HepG2 (cell line): ENCODE data around the gene FAF1. TPM values are rescaled to one million over a fixed set of nuclear protein-coding genes. Genes with fewer than 3 reads are reported as not detected.
A peak's percentile ranks its signal among the peaks of the same experiment; 100 is the strongest.

Experiments
- GATAD1 ChIP-seq: IDR thresholded peaks from 2 replicates; pipeline ENCODE4 v1.6.1; 2016; ENCODE audit warnings: missing genetic modification reagents, missing compliant biosample characterization
- HCFC1 ChIP-seq: fragments of 150-350 bp; IDR thresholded peaks from 2 replicates; pipeline ENCODE4 v1.6.1; 2014; ENCODE audit warnings: low read depth, low read length
- HNRNPH1 ChIP-seq: fragments of 200-400 bp; formaldehyde crosslinking; optimal IDR thresholded peaks from 2 replicates; pipeline ENCODE3; 2017; ENCODE audit warnings: mild to moderate bottlenecking, low read depth, low read length
- JUN ChIP-seq: sonication (generic); formaldehyde crosslinking; IDR thresholded peaks from 2 replicates; pipeline ENCODE4 v1.4.0; 2020; ENCODE audit warnings: mild to moderate bottlenecking, missing genetic modification reagents
- JUND ChIP-seq: sonication (generic); formaldehyde crosslinking; IDR thresholded peaks from 2 replicates; pipeline ENCODE4 v1.8.0; 2022; ENCODE audit warnings: mild to moderate bottlenecking, missing genetic modification reagents
- NAIF1 ChIP-seq: sonication (generic); formaldehyde crosslinking; IDR thresholded peaks from 2 replicates; pipeline ENCODE4 v1.5.0; 2020; ENCODE audit warnings: mild to moderate bottlenecking, missing genetic modification reagents, borderline replicate concordance
- NFYB ChIP-seq: sonication (generic); formaldehyde crosslinking; IDR thresholded peaks from 2 replicates; pipeline ENCODE4 v1.4.0; 2020; ENCODE audit warnings: missing genetic modification reagents
- PHF5A ChIP-seq: IDR thresholded peaks from one replicate; pipeline ENCODE4 v1.6.1; 2018; ENCODE audit warnings: low read depth, missing genetic modification reagents; ENCODE audit not compliant: unreplicated experiment
- RBM39 ChIP-seq: fragments of 200-400 bp; formaldehyde crosslinking; IDR thresholded peaks from one replicate; pipeline ENCODE4 v1.6.1; 2018; ENCODE audit warnings: antibody characterized with exemption, mild to moderate bottlenecking, low read depth, low read length; ENCODE audit not compliant: poor library complexity, severe bottlenecking
- SAP130 ChIP-seq: IDR thresholded peaks from 2 replicates; pipeline ENCODE4 v1.6.1; 2016; ENCODE audit warnings: low read depth
- SMAD1 ChIP-seq: sonication (generic); formaldehyde crosslinking; IDR thresholded peaks from 2 replicates; pipeline ENCODE4 v1.4.0; 2020; ENCODE audit warnings: missing genetic modification reagents, low read depth, mild to moderate bottlenecking, borderline replicate concordance
- SUZ12 ChIP-seq: fragments of 150-350 bp; IDR thresholded peaks from 2 replicates; pipeline ENCODE4 v1.6.1; 2014; ENCODE audit warnings: low read depth, low read length
- TBX3 ChIP-seq: fragments of 450-650 bp; IDR thresholded peaks from 2 replicates; pipeline ENCODE4 v1.6.1; 2017; ENCODE audit warnings: antibody characterized with exemption, mild to moderate bottlenecking, inconsistent platforms, borderline replicate concordance
- XRCC5 ChIP-seq: fragments of 200-400 bp; formaldehyde crosslinking; optimal IDR thresholded peaks from 2 replicates; pipeline ENCODE3; 2017; ENCODE audit warnings: mild to moderate bottlenecking, low read length
- ZMYM3 ChIP-seq: sonication (generic); formaldehyde crosslinking; IDR thresholded peaks from 2 replicates; pipeline ENCODE4 v1.5.1; 2020; ENCODE audit warnings: mild to moderate bottlenecking, missing genetic modification reagents
- ZNF121 ChIP-seq: sonication (generic); formaldehyde crosslinking; IDR thresholded peaks from 2 replicates; pipeline ENCODE4 v1.5.0; 2020; ENCODE audit warnings: mild to moderate bottlenecking, missing genetic modification reagents
- ZNF136 ChIP-seq: sonication (generic); formaldehyde crosslinking; IDR thresholded peaks from 2 replicates; pipeline ENCODE4 v1.8.1; 2022; ENCODE audit warnings: low read depth, mild to moderate bottlenecking, moderate library complexity, missing genetic modification reagents
- ZNF33A ChIP-seq: sonication (generic); formaldehyde crosslinking; IDR thresholded peaks from 2 replicates; pipeline ENCODE4 v1.5.1; 2020; ENCODE audit warnings: missing genetic modification reagents, mild to moderate bottlenecking, moderate library complexity, borderline replicate concordance
- ZNF350 ChIP-seq: sonication (generic); formaldehyde crosslinking; IDR thresholded peaks from 2 replicates; pipeline ENCODE4 v1.4.0; 2020; ENCODE audit warnings: mild to moderate bottlenecking, low read depth, missing genetic modification reagents, borderline replicate concordance
- ZNF737 ChIP-seq: sonication (generic); formaldehyde crosslinking; IDR thresholded peaks from 2 replicates; pipeline ENCODE4 v1.5.0; 2020; ENCODE audit warnings: missing genetic modification reagents, mild to moderate bottlenecking, borderline replicate concordance
- ZNF777 ChIP-seq: sonication (generic); formaldehyde crosslinking; IDR thresholded peaks from 2 replicates; pipeline ENCODE4 v1.4.0; 2020; ENCODE audit warnings: missing genetic modification reagents
- ZNF841 ChIP-seq: sonication (generic); formaldehyde crosslinking; IDR thresholded peaks from 2 replicates; pipeline ENCODE4 v1.8.1; 2023; ENCODE audit warnings: missing genetic modification reagents, borderline replicate concordance
- polyA plus RNA-seq, 8 experiments: library from polyadenylated mRNA; depleted of rRNA in 3 of 8; stranded (reverse) in 7 of 8; unstranded in 1 of 8; fragments of >200 nt; fragmentation: Illumina TruSeq in 4 of 8; extraction: Trizol in 4 of 8; gene quantifications; 2 replicates each; pipeline versions ENCODE4 v1.2.1 to v1.2.3, GENCODE V29; 2011 to 2016; ENCODE audit warnings: low read depth in 4 of 8, missing spikeins in 1 of 8, mixed read lengths in 1 of 8; ENCODE audit not compliant: insufficient read depth in 1 of 8
- total RNA-seq, 5 experiments: library from RNA; depleted of rRNA; stranded (reverse); fragments of >200 nt; fragmentation: Illumina TruSeq; extraction: Trizol; gene quantifications; 2 replicates each; pipeline ENCODE4 v1.2.3, GENCODE V29; 2016; ENCODE audit warnings: low read depth in 1 of 5
- TF ChIP-seq, protein P1 (sequence below): sonication (generic); formaldehyde crosslinking; IDR thresholded peaks from 2 replicates; pipeline ENCODE4 v1.5.0; 2020; ENCODE audit warnings: mild to moderate bottlenecking, missing genetic modification reagents, borderline replicate concordance
- TF ChIP-seq, protein P2 (sequence below): sonication (generic); formaldehyde crosslinking; conservative IDR thresholded peaks from 2 replicates; pipeline ENCODE4 v1.8.0; 2022; ENCODE audit warnings: low read depth, missing genetic modification reagents
- TF ChIP-seq, protein P3 (sequence below): sonication (generic); formaldehyde crosslinking; IDR thresholded peaks from 2 replicates; pipeline ENCODE4 v1.4.0; 2020; ENCODE audit warnings: missing genetic modification reagents, mild to moderate bottlenecking, borderline replicate concordance

Gene FAF1
- total and polyA plus RNA-seq, 2 of the 13 experiments (the other 11 are each of a cell fraction or from before 2014, with no cell fraction given) = 19.4 to 63.3 TPM

DNA sequence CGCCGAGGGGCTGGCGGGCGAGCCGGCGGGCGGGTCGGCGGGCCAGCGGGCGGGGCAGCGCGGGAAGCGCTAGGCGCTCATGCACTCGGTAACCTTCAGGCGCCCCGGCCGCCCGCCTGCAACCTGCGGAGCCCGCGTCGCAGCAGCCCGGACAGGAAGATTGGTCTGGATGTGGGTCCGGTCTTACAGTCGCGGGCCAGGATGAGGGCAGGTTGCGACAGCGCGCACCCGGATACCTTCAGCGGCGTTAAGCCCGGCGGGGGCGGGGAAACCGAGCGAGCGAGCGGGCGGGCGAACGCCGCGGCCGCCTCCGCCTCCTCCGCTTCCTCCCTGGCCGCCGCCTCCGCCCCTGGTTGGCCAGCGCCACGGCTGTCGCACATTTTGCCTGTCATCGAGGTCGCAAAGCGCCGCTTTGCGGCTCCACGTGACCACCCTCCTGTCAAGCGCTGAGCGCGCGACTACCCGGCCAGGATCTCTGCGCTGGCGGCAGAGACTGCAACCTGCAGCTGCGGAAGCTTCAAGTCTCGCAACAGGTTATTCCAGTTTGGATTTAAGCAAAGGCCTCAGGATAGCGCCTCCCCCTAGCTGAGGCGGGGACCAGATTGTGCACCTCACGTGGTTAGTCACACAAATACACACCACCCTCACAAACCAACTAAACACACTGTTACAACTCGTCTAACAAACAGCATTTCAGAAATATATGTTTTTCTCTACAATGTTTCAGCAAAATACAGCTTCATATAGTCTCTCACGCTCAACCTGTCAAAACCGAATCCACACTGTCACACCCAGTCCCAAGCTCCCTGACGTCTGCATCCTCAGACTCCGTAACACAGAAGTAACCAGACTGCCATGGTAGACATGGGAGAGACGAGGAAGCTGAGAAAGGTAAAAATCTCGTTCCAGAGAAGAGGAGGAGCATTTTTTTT is at the start of gene FAF1 (continued):
- TF ChIP-seq JUND (CRISPR knock-in tag) (no peak), ZNF121 (no peak; the same call in 1 of the 2 replicates), JUN (CRISPR knock-in tag) (no peak), RBM39 (peak; percentile 74), GATAD1 (CRISPR knock-in tag) (peak; percentile 99), HCFC1 (peak; percentile 78), NAIF1 (CRISPR knock-in tag) (peak; percentile 57), TBX3 (peak; percentile 19; the same call in 1 of the 2 replicates), ZNF737 (no peak), ZMYM3 (CRISPR knock-in tag) (0 out of 2 replicates have a peak, but pooled peaks have one; percentile 16), SUZ12 (no peak), SMAD1 (CRISPR knock-in tag) (peak; percentile 88; the same call in 1 of the 2 replicates), ZNF350 (peak; percentile 74), XRCC5 (peak; percentile 88), HNRNPH1 (no peak), ZNF841 (CRISPR knock-in tag) (peak; percentile 49; the same call in 1 of the 2 replicates), SAP130 (peak; percentile 98), ZNF136 (CRISPR knock-in tag) (0 out of 2 replicates have a peak, but pooled peaks have one; percentile 85), PHF5A (no peak), NFYB (peak; percentile 86), ZNF33A (no peak), ZNF777 (peak; percentile 72)
- TF ChIP-seq, protein P1, sequence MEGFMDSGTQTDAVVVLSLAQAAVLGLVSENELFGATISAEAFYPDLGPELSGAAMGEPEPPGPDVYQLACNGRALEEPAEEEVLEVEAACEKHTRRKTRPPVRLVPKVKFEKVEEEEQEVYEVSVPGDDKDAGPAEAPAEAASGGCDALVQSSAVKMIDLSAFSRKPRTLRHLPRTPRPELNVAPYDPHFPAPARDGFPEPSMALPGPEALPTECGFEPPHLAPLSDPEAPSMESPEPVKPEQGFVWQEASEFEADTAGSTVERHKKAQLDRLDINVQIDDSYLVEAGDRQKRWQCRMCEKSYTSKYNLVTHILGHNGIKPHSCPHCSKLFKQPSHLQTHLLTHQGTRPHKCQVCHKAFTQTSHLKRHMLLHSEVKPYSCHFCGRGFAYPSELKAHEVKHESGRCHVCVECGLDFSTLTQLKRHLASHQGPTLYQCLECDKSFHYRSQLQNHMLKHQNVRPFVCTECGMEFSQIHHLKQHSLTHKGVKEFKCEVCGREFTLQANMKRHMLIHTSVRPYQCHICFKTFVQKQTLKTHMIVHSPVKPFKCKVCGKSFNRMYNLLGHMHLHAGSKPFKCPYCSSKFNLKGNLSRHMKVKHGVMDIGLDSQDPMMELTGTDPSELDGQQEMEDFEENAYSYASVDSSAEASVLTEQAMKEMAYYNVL (CRISPR knock-in tag) = peak; percentile 69
- TF ChIP-seq, protein P2, sequence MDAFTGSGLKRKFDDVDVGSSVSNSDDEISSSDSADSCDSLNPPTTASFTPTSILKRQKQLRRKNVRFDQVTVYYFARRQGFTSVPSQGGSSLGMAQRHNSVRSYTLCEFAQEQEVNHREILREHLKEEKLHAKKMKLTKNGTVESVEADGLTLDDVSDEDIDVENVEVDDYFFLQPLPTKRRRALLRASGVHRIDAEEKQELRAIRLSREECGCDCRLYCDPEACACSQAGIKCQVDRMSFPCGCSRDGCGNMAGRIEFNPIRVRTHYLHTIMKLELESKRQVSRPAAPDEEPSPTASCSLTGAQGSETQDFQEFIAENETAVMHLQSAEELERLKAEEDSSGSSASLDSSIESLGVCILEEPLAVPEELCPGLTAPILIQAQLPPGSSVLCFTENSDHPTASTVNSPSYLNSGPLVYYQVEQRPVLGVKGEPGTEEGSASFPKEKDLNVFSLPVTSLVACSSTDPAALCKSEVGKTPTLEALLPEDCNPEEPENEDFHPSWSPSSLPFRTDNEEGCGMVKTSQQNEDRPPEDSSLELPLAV (CRISPR knock-in tag) = no peak
- TF ChIP-seq, protein P3, sequence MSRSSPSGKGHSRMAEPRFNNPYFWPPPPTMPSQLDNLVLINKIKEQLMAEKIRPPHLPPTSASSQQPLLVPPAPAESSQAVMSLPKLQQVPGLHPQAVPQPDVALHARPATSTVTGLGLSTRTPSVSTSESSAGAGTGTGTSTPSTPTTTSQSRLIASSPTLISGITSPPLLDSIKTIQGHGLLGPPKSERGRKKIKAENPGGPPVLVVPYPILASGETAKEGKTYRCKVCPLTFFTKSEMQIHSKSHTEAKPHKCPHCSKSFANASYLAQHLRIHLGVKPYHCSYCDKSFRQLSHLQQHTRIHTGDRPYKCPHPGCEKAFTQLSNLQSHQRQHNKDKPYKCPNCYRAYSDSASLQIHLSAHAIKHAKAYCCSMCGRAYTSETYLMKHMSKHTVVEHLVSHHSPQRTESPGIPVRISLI (CRISPR knock-in tag) = 0 out of 2 replicates have a peak, but pooled peaks have one; percentile 34
